Motor neuron (in vitro differentiated cells): ENCODE measurements around the gene FKRP. TPM values are rescaled to one million over a fixed set of nuclear protein-coding genes. Genes with fewer than 3 reads are reported as not detected.

Experiments
- ATAC-seq, 8 experiments: fragments of 200-7000 bp; cut with Tn5 transposase; replicated peaks in 6 of 8; 2 replicates each; pipeline ENCODE4 v1.8.0; 2021; ENCODE audit warnings: mild to moderate bottlenecking in 8 of 8, moderate library complexity in 8 of 8
- H3K27ac ChIP-seq, 2 donors: fragments of 250-450 bp; sonication (Bioruptor Pico); 2 replicates each; pipeline ENCODE4 v1.9.0; 2021; ENCODE audit warnings: antibody characterized with exemption in 2 of 2, mild to moderate bottlenecking in 2 of 2, moderate library complexity in 1 of 2
- H3K4me1 ChIP-seq, 2 donors: fragments of 250-450 bp; sonication (Bioruptor Pico); replicated peaks in 1 of 2; 2 replicates each; pipeline ENCODE4 v1.6.1; 2021; ENCODE audit warnings: antibody characterized with exemption in 2 of 2, mild to moderate bottlenecking in 2 of 2, moderate library complexity in 1 of 2
- H3K4me3 ChIP-seq, 5 donors: fragments of 250-450 bp; sonication (Bioruptor Pico); 2 replicates each; pipeline ENCODE4 v1.9.0; 2021; ENCODE audit warnings: antibody characterized with exemption in 5 of 5, mild to moderate bottlenecking in 5 of 5, moderate library complexity in 4 of 5
- WGBS, 10 experiments: fragments of 450-650 bp; shearing (Covaris generic); methylation state at CpG; one replicate each; pipeline ENCODE4 v1.0.0; 2022; 5-methylcytosine and 5-hydroxymethylcytosine counted together
- in situ Hi-C, 9 experiments: fragments of 400-800 bp; cut with MboI; loops; one replicate each; pipeline ENCODE4 v1.15.0; 2021; ENCODE audit warnings: low sequenced_read_pairs in 9 of 9, low pct_unique_long_range_greater_than_20kb in 2 of 9; ENCODE audit not compliant: unreplicated experiment in 9 of 9
- total RNA-seq, 8 experiments: library from RNA; unstranded; fragments of 300-600 nt; gene quantifications; 2 replicates each; pipeline versions ENCODE4 v1.2.3 to v1.2.4, GENCODE V29; 2022

The FKRP gene
- total RNA-seq, 8 experiments from 2014 or later, result 10.7 to 32.8 (median 19.1) TPM

DNA sequence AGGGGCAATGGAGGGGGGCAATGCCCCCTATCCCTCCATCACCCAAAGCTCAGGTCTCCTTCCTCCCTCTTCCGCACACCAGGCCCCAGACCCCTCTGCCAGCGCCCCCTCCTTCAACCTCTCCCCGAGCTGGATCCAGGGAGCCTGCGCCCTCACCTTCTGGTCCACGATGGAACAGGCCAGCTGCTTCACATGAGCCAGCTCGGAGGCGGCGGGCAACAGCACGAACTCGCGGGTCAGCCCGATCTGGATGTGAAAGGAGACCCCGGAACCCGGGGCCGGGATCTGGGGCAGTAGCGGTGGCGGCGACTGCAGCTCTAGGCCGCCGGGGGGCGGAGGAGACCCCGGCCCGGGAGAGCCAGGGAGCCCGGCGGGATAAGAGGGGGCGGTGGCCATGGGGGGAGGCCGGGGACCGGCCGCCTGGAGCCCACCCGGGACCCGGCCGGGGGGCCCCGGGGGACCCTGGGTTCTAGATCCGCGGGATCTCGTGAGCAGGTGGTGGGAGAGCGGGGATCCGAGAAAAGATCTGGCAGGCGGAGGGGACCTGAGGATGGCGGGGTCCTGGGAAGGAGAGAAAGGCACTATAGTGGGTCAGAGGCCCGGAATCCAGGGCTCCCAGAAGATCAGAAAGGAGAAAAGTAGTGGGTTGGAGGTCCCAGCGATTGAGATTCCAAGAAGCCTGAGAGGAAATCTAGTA lies 29.7 kb upstream of the FKRP start:
- no peak overlapping the region for H3K27ac ChIP-seq
- peak overlapping the region; percentile 57 to 96 (median 64) for H3K4me3 ChIP-seq
- 0% methylated on average over 3 of the region's 42 CpGs; no CpG with 5 or more reads in 9 of the 10 experiments for WGBS, 10 experiments
- peaks cover 0 to 9% of the 10 kb centered on the region in 2 donors for H3K4me1 ChIP-seq
- in situ Hi-C loops, result no loop called here
- ATAC-seq, result peak in 6 of 8 experiments; percentile 0 to 28 (median 18)

- Histone ChIP-seq H3K4me3 (peak overlapping the region; percentile 57 to 96 (median 64)), H3K4me1 (peaks cover 0 to 9% of the 10 kb centered on the region in 2 donors), H3K27ac (no peak overlapping the region)
- in situ Hi-C loops, result no loop called here
- peak in 7 of 8 experiments; percentile 1 to 23 (median 15) for ATAC-seq
- 0% methylated on average over 1 to 3 of the region's 20 CpGs; no CpG with 5 or more reads in 8 of the 10 experiments for WGBS, 10 experiments
Measured at GRCh38 chr19:46716672-46717033, 29.2 kb upstream of the FKRP start.

GRCh38 chr19:46717034-46717715 lies 28.7 kb upstream of the FKRP start, which contains the start of gene PRKD2:
TSS of gene PRKD2 (minus strand) at chr19:46717114. CDS start at chr19:46716370, 744 bp downstream.
- Histone ChIP-seq H3K4me3 (peak within 1 kb of the TSS; percentile 57 to 96 (median 64)), H3K27ac (peak within 1 kb of the TSS; percentile 11 to 18), H3K4me1 (peaks cover 0 to 9% of the 10 kb centered on the region in 2 donors)
- in situ Hi-C loops, result no loop called here
- WGBS, 10 experiments, result no CpG with 5 or more reads among the region's 52 CpGs
- ATAC-seq, result peak; percentile 64 to 85 (median 84)

- WGBS, 10 experiments, result 44 to 60% methylated on average over 2 to 3 of the region's 9 CpGs; no CpG with 5 or more reads in 8 of the 10 experiments
- H3K27ac ChIP-seq, result no peak overlapping the region
- in situ Hi-C loops, result no loop called here
- peaks cover 0 to 9% of the 10 kb centered on the region in 2 donors for H3K4me1 ChIP-seq
- peak in 5 of 8 experiments; percentile 0 to 2 (median 1) for ATAC-seq
- peak overlapping the region; percentile 57 to 96 (median 64) for H3K4me3 ChIP-seq
Measured at GRCh38 chr19:46717716-46718143, 28.1 kb upstream of the FKRP start.

DNA sequence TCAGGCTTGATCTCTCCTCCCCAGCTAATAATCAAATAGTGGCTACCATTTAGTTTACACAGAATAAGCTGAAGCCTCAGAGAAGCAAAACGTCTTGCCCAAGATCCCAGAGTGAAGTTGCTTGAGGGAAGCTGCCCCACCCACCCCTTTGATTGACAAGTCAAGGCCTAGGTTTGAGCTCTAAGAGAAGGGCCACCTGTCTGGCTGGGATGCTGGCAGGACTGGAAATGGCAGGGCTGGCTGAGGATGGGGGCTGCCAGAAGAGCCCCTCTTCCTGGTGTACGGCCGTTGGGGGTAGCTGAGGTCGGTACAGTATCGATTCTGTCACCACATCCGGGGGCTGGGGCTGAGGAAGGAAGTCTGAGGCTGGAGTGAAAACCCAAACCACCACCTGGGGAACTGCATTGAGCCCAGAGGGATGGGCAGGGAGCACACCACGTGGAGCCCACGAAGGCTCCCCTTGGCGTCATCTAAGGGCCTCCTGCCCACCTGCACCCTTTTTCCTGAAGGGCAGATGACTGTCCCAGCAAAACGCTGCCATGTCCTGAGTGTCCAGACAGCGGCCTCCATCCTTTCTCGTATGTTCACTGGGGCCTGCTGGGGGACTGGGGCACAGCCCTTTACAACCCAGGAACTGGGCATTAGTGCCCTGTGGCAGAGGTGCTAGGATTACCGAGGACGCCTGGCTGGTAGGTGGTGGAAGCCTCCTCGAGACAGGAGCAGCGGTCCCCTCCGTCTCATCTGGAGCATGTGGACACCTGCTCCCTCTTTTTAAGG lies 27.5 kb upstream of the FKRP start:
- Histone ChIP-seq H3K4me1 (peaks cover 0 to 9% of the 10 kb centered on the region in 2 donors), H3K27ac (no peak overlapping the region), H3K4me3 (peak overlapping the region in 1 of 5 donors; percentile 62)
- 0 to 100% (median 65%) methylated on average over 1 to 5 of the region's 17 CpGs; no CpG with 5 or more reads in 5 of the 10 experiments for WGBS, 10 experiments
- ATAC-seq, result no peak
- in situ Hi-C loops, result no loop called here

DNA sequence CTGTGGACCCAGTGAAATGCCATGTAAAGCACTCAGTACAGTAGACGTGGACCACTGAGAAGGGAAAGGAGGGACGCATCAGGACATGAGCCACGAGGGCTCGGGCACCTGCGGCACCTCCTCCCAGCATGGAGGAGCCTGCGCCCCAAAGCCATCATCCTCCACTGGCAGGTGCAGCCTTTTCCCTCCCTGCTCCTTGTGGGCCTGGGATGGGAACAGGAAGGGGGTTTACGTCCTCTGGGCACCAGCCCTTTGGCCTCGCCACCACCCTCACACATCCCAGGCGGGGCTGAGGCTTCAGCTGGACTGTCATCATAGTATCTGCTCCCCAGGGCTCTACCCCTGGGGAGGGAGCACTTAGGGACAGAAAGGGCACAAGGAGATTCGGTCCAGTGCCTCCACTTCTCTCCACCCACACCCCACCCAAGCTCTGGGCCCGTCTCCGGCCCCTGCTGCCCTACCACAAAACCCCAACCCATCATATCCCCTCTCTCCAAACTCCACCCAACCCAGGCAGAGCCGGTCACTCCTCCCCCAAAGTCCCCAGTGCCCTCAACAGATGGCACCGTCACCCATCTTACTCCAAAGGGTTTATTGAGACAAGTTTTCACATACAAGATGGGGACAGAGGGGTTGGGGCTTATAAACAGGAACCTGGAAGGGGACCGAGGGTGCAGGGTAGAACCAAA lies 26.8 kb upstream of the FKRP start:
- no peak overlapping the region for H3K27ac ChIP-seq
- no peak for ATAC-seq
- WGBS, 10 experiments, result 60 to 100% (median 88%) methylated on average over 1 to 7 of the region's 15 CpGs; no CpG with 5 or more reads in 7 of the 10 experiments
- H3K4me3 ChIP-seq, result no peak overlapping the region
- in situ Hi-C loops, result no loop called here
- H3K4me1 ChIP-seq, result peaks cover 0 to 9% of the 10 kb centered on the region in 2 donors

DNA sequence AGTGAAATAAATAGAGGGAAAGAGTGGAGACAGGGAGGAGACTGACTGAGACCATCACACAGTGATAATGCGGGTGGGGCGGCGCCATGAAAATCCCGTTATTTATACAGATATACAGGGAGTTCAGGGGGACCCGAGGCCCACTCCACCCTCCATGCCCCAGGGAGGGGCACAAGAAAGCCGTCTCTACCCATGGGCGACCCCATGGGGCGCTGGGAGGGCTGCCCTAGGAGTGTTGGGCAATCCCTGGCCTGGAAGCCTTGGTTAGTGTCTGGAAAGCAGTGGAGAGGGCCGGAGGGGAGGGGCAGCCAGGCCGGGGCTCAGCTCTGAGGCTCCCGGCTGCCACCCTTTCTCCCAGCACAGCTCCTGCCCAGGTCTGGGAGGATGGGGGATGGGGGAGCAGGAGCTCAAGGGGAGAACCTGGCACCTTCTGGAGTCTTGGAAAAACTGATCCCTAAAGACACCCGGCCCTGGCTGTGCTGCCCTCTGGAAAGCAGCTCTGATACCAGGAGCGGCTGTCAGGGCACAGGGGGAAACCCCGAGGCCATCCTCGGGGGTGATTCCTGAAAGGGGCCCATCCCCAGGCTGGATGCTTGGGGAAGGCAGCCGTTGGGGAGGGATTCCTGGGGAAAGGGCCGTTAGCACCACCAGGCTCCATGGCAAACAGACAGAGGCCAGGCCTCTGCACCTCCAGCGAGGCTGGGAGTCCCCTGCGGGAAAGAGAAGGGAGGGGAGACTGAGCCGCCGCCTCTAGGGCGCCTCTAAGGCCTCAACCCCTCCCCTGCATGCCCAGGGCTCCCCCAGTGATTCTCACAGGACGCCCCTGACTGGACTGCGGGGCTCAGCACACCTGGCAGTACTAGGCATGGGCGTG lies 26.0 kb upstream of the FKRP start:
- in situ Hi-C loops, result no loop called here
- WGBS, 10 experiments, result 50 to 100% (median 87%) methylated on average over 1 to 10 of the region's 25 CpGs; no CpG with 5 or more reads in 5 of the 10 experiments

GRCh38 chr19:46720503-46721239 lies 25.2 kb upstream of the FKRP start:
- no peak overlapping the region for H3K27ac ChIP-seq
- in situ Hi-C loops, result no loop called here
- H3K4me1 ChIP-seq, result peaks cover 0 to 1% of the 10 kb centered on the region in 2 donors
- ATAC-seq, result no peak
- 80 to 100% (median 93%) methylated on average over 2 to 12 of the region's 22 CpGs; no CpG with 5 or more reads in 5 of the 10 experiments for WGBS, 10 experiments
- H3K4me3 ChIP-seq, result no peak overlapping the region

More for the DNA sequence above, 26.0 kb upstream of the FKRP start:
- Histone ChIP-seq H3K4me1 (peaks cover 0 to 9% of the 10 kb centered on the region in 2 donors), H3K4me3 (no peak overlapping the region), H3K27ac (no peak overlapping the region)
- no peak for ATAC-seq

GRCh38 chr19:46721269-46722003 lies 24.4 kb upstream of the FKRP start:
- H3K4me1 ChIP-seq, result no peaks in the 10 kb centered on the region
- no peak overlapping the region for H3K4me3 ChIP-seq
- H3K27ac ChIP-seq, result no peak overlapping the region
- ATAC-seq, result no peak
- in situ Hi-C loops, result no loop called here
- 86 to 100% (median 100%) methylated on average over 1 to 4 of the region's 16 CpGs; no CpG with 5 or more reads in 6 of the 10 experiments for WGBS, 10 experiments

GRCh38 chr19:46722004-46722380 lies 23.9 kb upstream of the FKRP start:
- in situ Hi-C loops, result no loop called here

More at GRCh38 chr19:46722004-46722380, 23.9 kb upstream of the FKRP start:
- WGBS, 10 experiments, result 87 to 93% (median 89%) methylated on average over 3 to 6 of the region's 17 CpGs; no CpG with 5 or more reads in 7 of the 10 experiments
- peaks cover 0 to 5% of the 10 kb centered on the region in 2 donors for H3K4me1 ChIP-seq
- no peak for ATAC-seq
- no peak overlapping the region for H3K27ac ChIP-seq
- H3K4me3 ChIP-seq, result no peak overlapping the region
